Brain microvascular endothelial cell (primary cell): ENCODE results near the gene COTL1.

Experiments used
- DNase-seq: peaks from one replicate; pipeline ENCODE4 v3.0.0-alpha.2; 2020
- H3K27ac ChIP-seq: fragments of 250-450 bp; sonication (Bioruptor Pico); 2 replicates; pipeline ENCODE4 v1.5.1; 2020; ENCODE audit warnings: mild to moderate bottlenecking, moderate library complexity
- H3K27me3 ChIP-seq: fragments of 250-450 bp; sonication (Bioruptor Pico); replicated peaks from 2 replicates; pipeline ENCODE4 v1.5.1; 2020; ENCODE audit warnings: mild to moderate bottlenecking
- H3K36me3 ChIP-seq: fragments of 250-450 bp; sonication (Bioruptor Pico); replicated peaks from 2 replicates; pipeline ENCODE4 v1.5.1; 2020; ENCODE audit warnings: mild to moderate bottlenecking
- H3K4me3 ChIP-seq: 2 replicates; pipeline ENCODE4 v1.5.1; 2011; ENCODE audit warnings: low read depth, mild to moderate bottlenecking, control low read depth, low read length, moderate library complexity
- CTCF ChIP-seq: IDR thresholded peaks from 2 replicates; pipeline ENCODE4 v1.5.1; 2011; ENCODE audit warnings: low read depth, mild to moderate bottlenecking, moderate library complexity, low read length, control low read depth, inconsistent platforms; ENCODE audit errors: missing control alignments
- in situ Hi-C: cut with HindIII; loops from 2 replicates; pipeline ENCODE4 v1.10.0; 2017; ENCODE audit warnings: low sequenced_read_pairs, low pct_ligation_motif_present

Gene COTL1

GRCh38 chr16:84597931-84598351 lies 19.9 kb downstream of the COTL1 start:
- Histone ChIP-seq H3K4me3 (no peak overlapping the region), H3K27ac (peak overlapping the region; percentile 17), H3K36me3 (peaks cover 34% of the 10 kb centered on the region), H3K27me3 (no peaks in the 10 kb centered on the region)
- in situ Hi-C loops: no loop called here
- DNase-seq: no peak
- peak; percentile 0 for TF ChIP-seq CTCF

GRCh38 chr16:84597528-84597896 lies 20.4 kb downstream of the COTL1 start:
- in situ Hi-C loops: no loop called here
- no peak for DNase-seq
- Histone ChIP-seq H3K27me3 (no peaks in the 10 kb centered on the region), H3K4me3 (no peak overlapping the region), H3K36me3 (peaks cover 38% of the 10 kb centered on the region), H3K27ac (no peak overlapping the region)
- no peak for TF ChIP-seq CTCF

- no peak for TF ChIP-seq CTCF
- H3K27me3 ChIP-seq: no peaks in the 10 kb centered on the region
- DNase-seq: no peak
- peaks cover 41% of the 10 kb centered on the region for H3K36me3 ChIP-seq
- in situ Hi-C loops: no loop called here
- no peak overlapping the region for H3K27ac ChIP-seq
- no peak overlapping the region for H3K4me3 ChIP-seq
These were observed 20.9 kb downstream of the COTL1 start for GRCh38 chr16:84596801-84597527.

GRCh38 chr16:84596161-84596560 lies 21.7 kb downstream of the COTL1 start:
- in situ Hi-C loops: no loop called here
- Histone ChIP-seq H3K27ac (no peak overlapping the region), H3K36me3 (peaks cover 43% of the 10 kb centered on the region), H3K27me3 (no peaks in the 10 kb centered on the region), H3K4me3 (no peak overlapping the region)
- no peak for TF ChIP-seq CTCF
- DNase-seq: no peak

- H3K27ac ChIP-seq: no peak overlapping the region
- DNase-seq: no peak
- no peak overlapping the region for H3K4me3 ChIP-seq
- TF ChIP-seq CTCF: no peak
- in situ Hi-C loops: no loop called here
- H3K36me3 ChIP-seq: peaks cover 45% of the 10 kb centered on the region
- no peaks in the 10 kb centered on the region for H3K27me3 ChIP-seq
These were observed 22.8 kb downstream of the COTL1 start for GRCh38 chr16:84595052-84595481.

GRCh38 chr16:84594725-84595038 lies 23.2 kb downstream of the COTL1 start:
- Histone ChIP-seq H3K4me3 (no peak overlapping the region), H3K27me3 (no peaks in the 10 kb centered on the region), H3K36me3 (peaks cover 49% of the 10 kb centered on the region), H3K27ac (no peak overlapping the region)
- in situ Hi-C loops: no loop called here
- no peak for DNase-seq
- TF ChIP-seq CTCF: no peak
